ENCODE data around the gene DRAM1. TPM values are rescaled to one million over a fixed set of nuclear protein-coding genes. Genes with fewer than 3 reads are reported as not detected.

The DRAM1 gene
- total and polyA plus RNA-seq, 4 donors, result 11.0 to 37.4 (median 22.6) TPM

DNA sequence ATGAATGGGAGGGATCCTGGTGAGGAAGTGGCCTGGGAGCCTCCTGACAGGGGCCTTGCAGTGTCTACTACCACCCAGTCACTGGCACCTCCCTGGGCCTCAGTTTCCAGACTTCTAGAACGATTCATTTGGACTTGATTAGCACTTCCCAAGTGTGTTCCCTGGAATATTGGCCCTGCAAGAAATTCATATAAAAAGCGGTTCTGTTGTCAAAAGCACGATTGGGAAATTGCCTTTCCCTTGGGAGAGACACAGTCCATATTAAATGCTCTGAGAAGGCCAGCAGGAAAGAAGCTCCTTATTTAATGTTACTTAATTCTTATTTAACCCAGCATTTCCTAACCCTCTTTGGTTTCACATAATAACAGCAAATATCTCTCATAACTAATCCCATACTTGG is 61.9 kb downstream of the DRAM1 start:
- no peak overlapping the region for H3K4me3 ChIP-seq (ENCODE audit: low read length in 2 of 2)
- no peaks in the 10 kb centered on the region for H3K27me3 ChIP-seq (ENCODE audit: control insufficient read depth in 1 of 2, insufficient read depth in 2 of 2, low read length in 1 of 2)
- WGBS, 2 donors, result 68 to 74% methylated on average over 3 of the region's 3 CpGs
- peaks cover 1% of the 10 kb centered on the region for H3K9me3 ChIP-seq (ENCODE audit: control insufficient read depth, low read length)
- H3K36me3 ChIP-seq (ENCODE audit: control insufficient read depth in 1 of 2, insufficient read depth in 2 of 2, low read length in 1 of 2), result no peaks in the 10 kb centered on the region
- intact Hi-C loops (cut with DNase I), result loop anchor here in 1 of 2 donors (5.0 to 10.0 kb wide), 2 partner anchors 825 to 1608 kb away; no protein-coding TSS in a partner anchor
- ATAC-seq (ENCODE audit: low FRiP score) (no peak), DNase-seq (no peak)
- no peak overlapping the region for H3K27ac ChIP-seq (ENCODE audit: low read depth in 1 of 2, low read length in 2 of 2)
- H3K4me1 ChIP-seq (ENCODE audit: control insufficient read depth in 1 of 2, insufficient read depth in 2 of 2, low read length in 2 of 2), result no peaks in the 10 kb centered on the region

DNA sequence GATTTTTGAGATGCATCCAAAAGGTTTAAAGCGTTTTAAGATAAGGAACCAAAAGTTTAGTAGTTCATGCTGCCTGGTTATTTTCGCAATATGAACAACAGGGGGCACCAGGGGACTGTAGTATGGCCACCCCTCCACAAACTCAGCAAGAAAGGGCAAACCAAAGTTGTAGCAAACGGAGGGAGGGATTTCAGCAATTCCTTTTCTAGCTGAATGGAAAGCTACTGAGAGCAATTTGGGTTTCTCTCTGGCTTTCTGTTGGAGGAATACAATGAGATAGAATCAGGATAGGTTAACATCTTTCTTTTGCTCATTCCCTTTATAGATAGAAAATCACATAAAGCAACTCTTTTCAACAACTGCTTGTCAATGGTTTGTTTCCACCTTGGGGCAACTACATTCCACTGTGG is 62.5 kb downstream of the DRAM1 start:
- Histone ChIP-seq H3K36me3 (ENCODE audit: control insufficient read depth in 1 of 2, insufficient read depth in 2 of 2, low read length in 1 of 2) (no peaks in the 10 kb centered on the region), H3K9me3 (ENCODE audit: control insufficient read depth, low read length) (peaks cover 1% of the 10 kb centered on the region), H3K27ac (ENCODE audit: low read depth in 1 of 2, low read length in 2 of 2) (no peak overlapping the region), H3K27me3 (ENCODE audit: control insufficient read depth in 1 of 2, insufficient read depth in 2 of 2, low read length in 1 of 2) (no peaks in the 10 kb centered on the region), H3K4me1 (ENCODE audit: control insufficient read depth in 1 of 2, insufficient read depth in 2 of 2, low read length in 2 of 2) (no peaks in the 10 kb centered on the region), H3K4me3 (ENCODE audit: low read length in 2 of 2) (no peak overlapping the region)
- WGBS, 2 donors, result 0 to 1% methylated on average over 3 of the region's 3 CpGs
- DNase-seq (no peak), ATAC-seq (ENCODE audit: low FRiP score) (peak; percentile 85)
- intact Hi-C loops (cut with DNase I), result loop anchor here (5.0 to 10.0 kb wide), 2 partner anchors 825 to 1607 kb away; no protein-coding TSS in a partner anchor

DNA sequence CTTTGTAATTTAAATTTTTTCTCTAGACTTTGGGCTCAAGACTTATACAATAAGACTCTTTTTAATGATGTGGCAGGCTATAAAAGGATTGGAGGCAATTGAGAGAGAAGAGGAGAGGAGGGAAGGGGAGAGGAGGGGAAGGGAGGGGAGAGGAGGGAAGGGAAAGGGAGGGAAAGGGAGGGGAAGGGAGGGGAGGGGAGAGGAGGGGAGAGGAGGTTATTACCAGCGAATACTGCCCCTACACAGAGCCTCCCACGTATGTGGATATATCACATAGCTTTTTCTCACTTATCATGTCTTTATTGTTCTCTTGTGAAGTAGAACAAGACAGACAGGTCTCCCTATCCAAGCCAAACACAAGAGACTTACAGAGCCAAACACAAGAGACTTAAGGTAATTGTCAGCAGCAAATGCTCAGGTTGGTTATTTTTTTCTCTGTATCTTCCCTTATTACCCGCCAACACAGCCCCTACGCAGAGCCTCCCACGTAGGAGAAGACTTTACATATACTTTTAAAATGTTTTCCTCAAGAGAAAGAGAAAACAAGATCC is 63.1 kb downstream of the DRAM1 start:
- no peak overlapping the region for H3K4me3 ChIP-seq (ENCODE audit: low read length in 2 of 2)
- no peak for DNase-seq
- WGBS, 2 donors, result 72 to 73% methylated on average over 5 of the region's 5 CpGs
- no peak overlapping the region for H3K27ac ChIP-seq (ENCODE audit: low read depth in 1 of 2, low read length in 2 of 2)
- no peak for ATAC-seq (ENCODE audit: low FRiP score)
- H3K9me3 ChIP-seq (ENCODE audit: control insufficient read depth, low read length), result peaks cover 1% of the 10 kb centered on the region
- intact Hi-C loops (cut with DNase I), result loop anchor here in 1 of 2 donors (10.0 kb wide), 1 partner anchor 824 kb away; no protein-coding TSS in a partner anchor
- H3K36me3 ChIP-seq (ENCODE audit: control insufficient read depth in 1 of 2, insufficient read depth in 2 of 2, low read length in 1 of 2), result no peaks in the 10 kb centered on the region
- H3K27me3 ChIP-seq (ENCODE audit: control insufficient read depth in 1 of 2, insufficient read depth in 2 of 2, low read length in 1 of 2), result no peaks in the 10 kb centered on the region
- H3K4me1 ChIP-seq (ENCODE audit: control insufficient read depth in 1 of 2, insufficient read depth in 2 of 2, low read length in 2 of 2), result no peaks in the 10 kb centered on the region

DNA sequence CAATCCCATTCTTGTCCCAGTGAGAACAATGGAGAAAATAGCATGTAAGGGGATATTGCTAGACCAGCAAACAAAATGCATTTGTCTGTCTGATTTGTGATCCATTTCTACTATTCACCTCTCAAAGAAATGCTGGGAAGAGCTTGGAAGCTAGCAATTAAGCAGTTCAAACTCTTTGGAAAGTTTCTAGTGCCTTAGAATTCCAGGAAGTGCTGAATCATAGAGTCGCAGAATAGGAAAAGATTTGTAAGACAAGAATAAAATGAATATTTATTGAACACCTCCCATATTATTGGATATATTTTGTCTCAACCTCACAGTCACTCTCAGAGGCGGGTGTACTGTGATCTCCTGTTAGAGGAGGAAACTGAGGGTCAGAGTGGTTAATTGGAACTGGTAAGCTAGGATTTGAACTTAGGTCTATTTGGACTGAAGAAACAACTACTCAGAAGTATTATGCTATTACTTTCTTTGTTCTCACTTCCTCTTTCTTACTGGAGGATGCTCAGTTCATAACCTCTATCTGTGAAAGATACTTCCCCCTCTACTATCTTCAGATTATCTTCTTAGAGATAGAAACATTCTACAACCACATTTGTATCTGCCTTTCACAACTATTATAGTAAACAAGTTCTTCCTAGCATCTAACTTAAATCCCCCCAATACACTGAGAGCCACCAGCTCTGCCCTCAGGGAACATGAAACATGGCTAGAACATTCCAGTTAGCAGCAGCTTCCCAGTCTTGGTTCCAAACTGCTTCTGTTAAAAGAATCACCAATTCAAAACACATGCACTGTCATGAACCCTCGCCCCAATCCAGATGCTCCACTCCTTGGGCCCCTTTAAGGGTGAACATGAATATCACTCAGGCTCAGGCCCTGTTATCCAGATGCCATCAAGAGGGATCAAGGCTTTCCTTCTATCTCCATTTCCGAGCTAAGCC is 64.2 kb downstream of the DRAM1 start:
- whole genome bisulfite sequencing, 2 donors, result 59 to 78% methylated on average over 4 of the region's 4 CpGs
- intact Hi-C loops (cut with DNase I), result loop anchor here in 1 of 2 donors (10.0 kb wide), 1 partner anchor 823 kb away; no protein-coding TSS in a partner anchor
- H3K27ac ChIP-seq (ENCODE audit: low read depth in 1 of 2, low read length in 2 of 2), result no peak overlapping the region
- DNase-seq, result no peak
- no peaks in the 10 kb centered on the region for H3K27me3 ChIP-seq (ENCODE audit: control insufficient read depth in 1 of 2, insufficient read depth in 2 of 2, low read length in 1 of 2)
- no peaks in the 10 kb centered on the region for H3K4me1 ChIP-seq (ENCODE audit: control insufficient read depth in 1 of 2, insufficient read depth in 2 of 2, low read length in 2 of 2)
- peaks cover 1% of the 10 kb centered on the region for H3K9me3 ChIP-seq (ENCODE audit: control insufficient read depth, low read length)
- ATAC-seq (ENCODE audit: low FRiP score), result no peak
- H3K36me3 ChIP-seq (ENCODE audit: control insufficient read depth in 1 of 2, insufficient read depth in 2 of 2, low read length in 1 of 2), result no peaks in the 10 kb centered on the region
- no peak overlapping the region for H3K4me3 ChIP-seq (ENCODE audit: low read length in 2 of 2)

DNA sequence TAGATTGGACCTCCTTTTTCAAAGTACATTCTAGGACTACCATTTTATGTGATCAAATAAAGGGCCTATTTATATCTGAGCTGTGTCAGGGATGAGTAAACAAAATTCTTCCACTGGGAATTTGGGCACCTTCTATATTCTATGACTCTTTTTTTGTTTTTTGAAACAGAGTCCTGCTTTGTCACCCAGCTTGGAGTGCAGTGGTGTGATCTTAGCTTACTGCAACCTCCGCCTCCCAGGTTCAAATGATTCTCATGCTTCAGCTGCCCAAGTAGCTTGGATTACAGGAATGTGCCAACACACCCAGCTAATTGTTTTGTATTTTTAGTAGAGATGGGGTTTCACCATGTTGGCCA is 64.8 kb downstream of the DRAM1 start:
- H3K4me3 ChIP-seq (ENCODE audit: low read length in 2 of 2), result no peak overlapping the region
- WGBS, 2 donors, result 96 to 100% methylated on average over 1 of the region's 1 CpG
- intact Hi-C loops (cut with DNase I), result loop anchor here in 1 of 2 donors (10.0 kb wide), 1 partner anchor 823 kb away; no protein-coding TSS in a partner anchor

DNA sequence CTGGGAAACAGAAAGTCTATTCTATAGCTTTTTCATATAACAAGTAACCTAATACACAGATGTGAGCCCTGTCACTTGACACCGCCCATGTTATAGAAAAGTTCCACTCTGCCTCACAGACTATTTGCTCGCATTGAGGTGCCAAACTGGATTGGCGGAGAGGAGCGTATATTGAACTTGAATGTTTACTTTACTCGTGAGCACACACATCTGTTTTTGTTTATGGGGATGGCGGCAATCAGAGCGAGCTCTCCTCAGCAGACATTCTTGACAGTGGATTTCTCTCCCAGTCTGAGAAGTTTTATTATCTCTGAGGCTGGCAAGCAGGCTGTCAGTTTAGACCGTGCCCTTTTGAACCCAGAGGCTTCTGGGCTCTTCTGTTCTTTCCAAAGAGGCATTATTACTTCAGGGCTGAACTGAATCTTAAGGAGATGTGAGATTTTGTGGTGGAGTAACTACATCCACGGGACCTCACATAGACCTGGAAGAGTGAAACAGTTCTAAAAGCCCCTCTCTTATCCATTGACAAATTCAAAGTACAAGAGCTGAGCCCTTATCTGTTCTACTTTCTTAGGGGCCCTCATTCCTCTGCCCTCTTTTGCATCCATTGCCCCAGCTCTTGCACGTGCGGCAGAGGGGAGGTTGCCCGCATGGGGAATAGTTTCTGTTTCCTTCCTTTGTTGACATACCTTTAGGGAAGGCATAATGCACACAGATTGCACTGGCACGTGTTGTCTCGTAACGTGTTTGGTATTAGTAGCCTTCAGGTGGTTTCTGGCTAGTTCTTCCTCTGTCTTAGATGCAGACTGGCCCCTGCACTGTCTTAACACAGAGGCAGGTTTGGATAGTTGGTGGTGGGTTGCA is 68.2 kb downstream of the DRAM1 start:
- 45 to 61% methylated on average over 15 of the region's 15 CpGs for WGBS, 2 donors
- Histone ChIP-seq H3K36me3 (ENCODE audit: control insufficient read depth in 1 of 2, insufficient read depth in 2 of 2, low read length in 1 of 2) (no peaks in the 10 kb centered on the region), H3K27me3 (ENCODE audit: control insufficient read depth in 1 of 2, insufficient read depth in 2 of 2, low read length in 1 of 2) (no peaks in the 10 kb centered on the region), H3K27ac (ENCODE audit: low read depth in 1 of 2, low read length in 2 of 2) (no peak overlapping the region), H3K9me3 (ENCODE audit: control insufficient read depth, low read length) (peaks cover 1% of the 10 kb centered on the region), H3K4me1 (ENCODE audit: control insufficient read depth in 1 of 2, insufficient read depth in 2 of 2, low read length in 2 of 2) (no peaks in the 10 kb centered on the region), H3K4me3 (ENCODE audit: low read length in 2 of 2) (no peak overlapping the region)
- DNase-seq (no peak), ATAC-seq (ENCODE audit: low FRiP score) (no peak)
- intact Hi-C loops (cut with DNase I), result loop anchor here in 1 of 2 donors (10.0 kb wide), 1 partner anchor 819 kb away; no protein-coding TSS in a partner anchor

More for the DNA sequence above, 64.8 kb downstream of the DRAM1 start:
- Histone ChIP-seq H3K27me3 (ENCODE audit: control insufficient read depth in 1 of 2, insufficient read depth in 2 of 2, low read length in 1 of 2) (no peaks in the 10 kb centered on the region), H3K9me3 (ENCODE audit: control insufficient read depth, low read length) (peaks cover 1% of the 10 kb centered on the region), H3K4me1 (ENCODE audit: control insufficient read depth in 1 of 2, insufficient read depth in 2 of 2, low read length in 2 of 2) (no peaks in the 10 kb centered on the region), H3K36me3 (ENCODE audit: control insufficient read depth in 1 of 2, insufficient read depth in 2 of 2, low read length in 1 of 2) (no peaks in the 10 kb centered on the region), H3K27ac (ENCODE audit: low read depth in 1 of 2, low read length in 2 of 2) (no peak overlapping the region)
- ATAC-seq (ENCODE audit: low FRiP score), result no peak
- no peak for DNase-seq

DNA sequence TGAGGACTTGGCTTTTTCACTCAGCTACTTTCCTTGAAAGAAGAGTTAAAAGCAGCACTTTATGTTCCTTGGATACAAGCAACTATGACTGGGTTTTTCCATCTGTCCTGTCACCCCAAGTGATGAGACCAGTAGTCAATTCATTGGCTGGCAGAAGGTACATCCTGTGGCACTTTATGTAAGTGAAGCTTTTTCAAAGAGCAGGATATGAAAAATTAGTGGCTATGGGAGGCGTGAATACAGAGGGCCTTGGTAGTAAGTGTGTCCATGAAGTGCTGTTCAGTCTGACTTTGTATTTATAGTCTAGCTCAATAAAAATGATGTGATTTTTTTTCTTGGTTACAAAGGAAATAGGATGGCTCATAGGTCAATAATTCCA is 68.8 kb downstream of the DRAM1 start:
- Histone ChIP-seq H3K4me1 (ENCODE audit: control insufficient read depth in 1 of 2, insufficient read depth in 2 of 2, low read length in 2 of 2) (no peaks in the 10 kb centered on the region), H3K36me3 (ENCODE audit: control insufficient read depth in 1 of 2, insufficient read depth in 2 of 2, low read length in 1 of 2) (no peaks in the 10 kb centered on the region), H3K4me3 (ENCODE audit: low read length in 2 of 2) (no peak overlapping the region), H3K27me3 (ENCODE audit: control insufficient read depth in 1 of 2, insufficient read depth in 2 of 2, low read length in 1 of 2) (no peaks in the 10 kb centered on the region), H3K9me3 (ENCODE audit: control insufficient read depth, low read length) (peaks cover 1% of the 10 kb centered on the region), H3K27ac (ENCODE audit: low read depth in 1 of 2, low read length in 2 of 2) (no peak overlapping the region)
- ATAC-seq (ENCODE audit: low FRiP score) (no peak), DNase-seq (no peak)
- intact Hi-C loops (cut with DNase I), result loop anchor here in 1 of 2 donors (10.0 kb wide), 1 partner anchor 819 kb away; no protein-coding TSS in a partner anchor
- WGBS, 2 donors, result 94 to 95% methylated on average over 1 of the region's 1 CpG

DNA sequence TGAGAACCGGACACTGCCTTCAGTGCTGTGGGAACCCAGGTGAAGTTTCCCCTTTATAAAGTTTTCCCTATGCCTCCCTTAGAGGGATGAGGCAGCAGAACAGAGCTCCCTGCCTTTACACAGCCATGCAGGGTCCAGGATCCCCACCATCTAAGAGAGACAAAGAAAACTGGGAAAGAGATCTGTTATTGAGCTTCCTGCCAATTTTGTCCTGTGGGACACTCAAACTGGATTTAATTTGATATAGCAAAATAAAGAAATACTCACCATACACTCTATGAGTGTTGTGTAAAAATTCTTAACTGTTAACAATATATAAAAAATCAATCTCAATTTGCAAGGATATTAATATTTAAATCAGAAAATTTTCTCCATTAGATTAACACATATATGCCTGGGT is 69.9 kb downstream of the DRAM1 start:
- DNase-seq (no peak), ATAC-seq (ENCODE audit: low FRiP score) (no peak)
- 86 to 96% methylated on average over 1 of the region's 1 CpG for WGBS, 2 donors
- no peaks in the 10 kb centered on the region for H3K36me3 ChIP-seq (ENCODE audit: control insufficient read depth in 1 of 2, insufficient read depth in 2 of 2, low read length in 1 of 2)
- peaks cover 1% of the 10 kb centered on the region for H3K9me3 ChIP-seq (ENCODE audit: control insufficient read depth, low read length)
- no peaks in the 10 kb centered on the region for H3K4me1 ChIP-seq (ENCODE audit: control insufficient read depth in 1 of 2, insufficient read depth in 2 of 2, low read length in 2 of 2)
- intact Hi-C loops (cut with DNase I), result loop anchor here in 1 of 2 donors (10.0 kb wide), 1 partner anchor 817 kb away; no protein-coding TSS in a partner anchor
- no peak overlapping the region for H3K27ac ChIP-seq (ENCODE audit: low read depth in 1 of 2, low read length in 2 of 2)
- no peaks in the 10 kb centered on the region for H3K27me3 ChIP-seq (ENCODE audit: control insufficient read depth in 1 of 2, insufficient read depth in 2 of 2, low read length in 1 of 2)
- H3K4me3 ChIP-seq (ENCODE audit: low read length in 2 of 2), result no peak overlapping the region
